ENCODE results near the gene NKIRAS2.

GRCh38 chr17:41998497-41998896 is 21.4 kb upstream of the NKIRAS2 start:
- TF ChIP-seq CTCF (IDR thresholded peaks at IDR 0.05): no peak
- no peak for TF ChIP-seq RFX5 (IDR thresholded peaks at IDR 0.05; ENCODE audit: low read length)
- no peak for TF ChIP-seq CHD2 (IDR thresholded peaks at IDR 0.05; ENCODE audit: low read length, partially characterized antibody)
- no peak for TF ChIP-seq EZH2phosphoT487 (IDR thresholded peaks at IDR 0.05; ENCODE audit: borderline replicate concordance, low read depth)
- no peak for TF ChIP-seq ZBTB33 (IDR thresholded peaks at IDR 0.05; ENCODE audit: borderline replicate concordance, low read depth)
- TF ChIP-seq MAX (IDR thresholded peaks at IDR 0.05; ENCODE audit: low read depth): no peak
- TF ChIP-seq GABPA (IDR thresholded peaks at IDR 0.05; ENCODE audit: low read depth): no peak
- TF ChIP-seq YY1 (IDR thresholded peaks at IDR 0.05; ENCODE audit: low read depth): no peak
- no peak for TF ChIP-seq SMC3 (IDR thresholded peaks at IDR 0.05; ENCODE audit: low read depth, low read length)
- TF ChIP-seq FOXJ3 (CRISPR knock-in tag; IDR thresholded peaks at IDR 0.05): no peak
- no peak for TF ChIP-seq NFIC (IDR thresholded peaks at IDR 0.05; ENCODE audit: borderline replicate concordance)
- TF ChIP-seq RXRA (IDR thresholded peaks at IDR 0.05; ENCODE audit: borderline replicate concordance, low read depth): no peak

All from SK-N-SH (cell line).